Karpas-422 (cell line): ENCODE data around the gene CIAO2B. TPM values are rescaled to one million over a fixed set of nuclear protein-coding genes. Genes with fewer than 3 reads are reported as not detected.

Experiments used
- DNase-seq: peaks from one replicate; pipeline ENCODE4 v3.0.0-alpha.2; 2015
- H2AFZ ChIP-seq: fragments of 200-600 bp; sonication (generic); 2 replicates; pipeline ENCODE4 v1.6.1; 2014; ENCODE audit warnings: antibody characterized with exemption, low read length, mixed read lengths
- H3K27ac ChIP-seq: fragments of 200-600 bp; sonication (generic); 2 replicates; pipeline ENCODE4 v1.5.1; 2014; ENCODE audit warnings: mild to moderate bottlenecking, low read length, moderate library complexity
- H3K27me3 ChIP-seq: fragments of 200-600 bp; sonication (generic); 2 replicates; pipeline ENCODE4 v1.6.1; 2014; ENCODE audit warnings: low read length, mixed read lengths
- H3K36me3 ChIP-seq: fragments of 200-600 bp; sonication (generic); 2 replicates; pipeline ENCODE4 v1.6.1; 2014; ENCODE audit warnings: low read length, mixed read lengths; ENCODE audit not compliant: insufficient read depth
- H3K4me1 ChIP-seq: fragments of 200-600 bp; sonication (generic); 2 replicates; pipeline ENCODE4 v1.6.1; 2014; ENCODE audit warnings: mild to moderate bottlenecking, low read length, mixed read lengths
- H3K4me2 ChIP-seq: fragments of 200-600 bp; sonication (generic); 2 replicates; pipeline ENCODE4 v1.6.1; 2014; ENCODE audit warnings: low read length, low read depth, mild to moderate bottlenecking; ENCODE audit not compliant: poor library complexity, severe bottlenecking
- H3K4me3 ChIP-seq: fragments of 200-600 bp; sonication (generic); 2 replicates; pipeline ENCODE4 v1.5.1; 2014; ENCODE audit warnings: mild to moderate bottlenecking, antibody characterized with exemption, low read length, mixed read lengths
- H3K79me2 ChIP-seq: fragments of 200-600 bp; sonication (generic); 2 replicates; pipeline ENCODE4 v1.6.1; 2014; ENCODE audit warnings: mild to moderate bottlenecking, low read length, mixed read lengths
- H3K9ac ChIP-seq: fragments of 200-600 bp; sonication (generic); 2 replicates; pipeline ENCODE4 v1.6.0; 2014; ENCODE audit warnings: low read length
- H3K9me2 ChIP-seq: fragments of 200-600 bp; sonication (generic), shearing (Covaris generic); replicated peaks from 2 replicates; pipeline ENCODE4 v1.6.0; 2014; ENCODE audit warnings: mild to moderate bottlenecking, low read length, moderate library complexity; ENCODE audit not compliant: insufficient read depth
- H3K9me3 ChIP-seq: fragments of 300-700, 200-600 bp; sonication (generic); 2 replicates; pipeline ENCODE4 v1.6.1; 2014; ENCODE audit warnings: low read length, mixed read lengths
- H4K20me1 ChIP-seq: fragments of 200-600 bp; sonication (generic); 2 replicates; pipeline ENCODE4 v1.6.1; 2014; ENCODE audit warnings: mild to moderate bottlenecking, antibody characterized with exemption, low read length, low read depth; ENCODE audit not compliant: insufficient read depth
- total RNA-seq: library from RNA; depleted of rRNA; stranded (reverse); fragments of >200 nt; shearing (Covaris generic); gene quantifications from 2 replicates; pipeline ENCODE4 v1.2.3, GENCODE V29; 2014; ENCODE audit warnings: low replicate concordance

CIAO2B gene
- total RNA-seq, 1 experiment from 2014 or later: 121 TPM

- H2AFZ ChIP-seq: no peak overlapping the region
- H3K36me3 ChIP-seq: no peaks in the 10 kb centered on the region
- H3K27me3 ChIP-seq: no peaks in the 10 kb centered on the region
- no peak overlapping the region for H3K4me3 ChIP-seq
- no peaks in the 10 kb centered on the region for H3K79me2 ChIP-seq
- DNase-seq: no peak
- H3K4me1 ChIP-seq: peaks cover 2% of the 10 kb centered on the region; the same call in 1 of the 2 replicates
- H3K9ac ChIP-seq: no peak overlapping the region
- H3K4me2 ChIP-seq: no peak overlapping the region
- no peaks in the 10 kb centered on the region for H3K9me3 ChIP-seq
- no peaks in the 10 kb centered on the region for H3K9me2 ChIP-seq
- no peaks in the 10 kb centered on the region for H4K20me1 ChIP-seq
- H3K27ac ChIP-seq: no peak overlapping the region
Measured at GRCh38 chr16:66952430-66953110, 18.4 kb upstream of the CIAO2B start.

GRCh38 chr16:66950971-66951790 is 17.0 kb upstream of the CIAO2B start:
- Histone ChIP-seq H3K4me2 (no peak overlapping the region), H4K20me1 (no peaks in the 10 kb centered on the region), H3K4me1 (peaks cover 3% of the 10 kb centered on the region; the same call in 1 of the 2 replicates), H3K4me3 (no peak overlapping the region), H3K36me3 (no peaks in the 10 kb centered on the region), H3K9me3 (no peaks in the 10 kb centered on the region), H3K79me2 (no peaks in the 10 kb centered on the region), H3K9me2 (no peaks in the 10 kb centered on the region), H3K27ac (no peak overlapping the region), H2AFZ (no peak overlapping the region), H3K27me3 (no peaks in the 10 kb centered on the region), H3K9ac (no peak overlapping the region)
- no peak for DNase-seq

GRCh38 chr16:66950437-66950836 is 16.2 kb upstream of the CIAO2B start:
- Histone ChIP-seq H3K79me2 (no peaks in the 10 kb centered on the region), H3K27me3 (no peaks in the 10 kb centered on the region), H2AFZ (no peak overlapping the region), H3K9ac (no peak overlapping the region), H3K9me2 (no peaks in the 10 kb centered on the region), H3K27ac (no peak overlapping the region), H3K4me2 (no peak overlapping the region), H3K4me3 (no peak overlapping the region), H3K9me3 (no peaks in the 10 kb centered on the region), H3K36me3 (no peaks in the 10 kb centered on the region), H4K20me1 (no peaks in the 10 kb centered on the region), H3K4me1 (peaks cover 3% of the 10 kb centered on the region; the same call in 1 of the 2 replicates)
- no peak for DNase-seq

- DNase-seq: no peak
Measured at GRCh38 chr16:66949472-66949871, 15.3 kb upstream of the CIAO2B start.

GRCh38 chr16:66948837-66949225 is 14.6 kb upstream of the CIAO2B start:
- Histone ChIP-seq H3K79me2 (no peaks in the 10 kb centered on the region), H3K4me1 (peaks cover 3% of the 10 kb centered on the region; the same call in 1 of the 2 replicates), H3K27ac (no peak overlapping the region), H3K36me3 (no peaks in the 10 kb centered on the region), H4K20me1 (no peaks in the 10 kb centered on the region), H3K27me3 (no peaks in the 10 kb centered on the region), H3K9me3 (no peaks in the 10 kb centered on the region), H3K4me2 (no peak overlapping the region), H3K9ac (no peak overlapping the region), H3K9me2 (no peaks in the 10 kb centered on the region), H3K4me3 (no peak overlapping the region), H2AFZ (no peak overlapping the region)
- DNase-seq: no peak

More at GRCh38 chr16:66949472-66949871, 15.3 kb upstream of the CIAO2B start:
- Histone ChIP-seq H2AFZ (no peak overlapping the region), H3K4me1 (peaks cover 3% of the 10 kb centered on the region; the same call in 1 of the 2 replicates), H3K79me2 (no peaks in the 10 kb centered on the region), H3K9me2 (no peaks in the 10 kb centered on the region), H3K4me3 (no peak overlapping the region), H3K9ac (no peak overlapping the region), H3K4me2 (no peak overlapping the region), H4K20me1 (no peaks in the 10 kb centered on the region), H3K27me3 (no peaks in the 10 kb centered on the region), H3K27ac (no peak overlapping the region), H3K9me3 (no peaks in the 10 kb centered on the region), H3K36me3 (no peaks in the 10 kb centered on the region)

- Histone ChIP-seq H3K4me3 (peak overlapping the region; percentile 39; the same call in 1 of the 2 replicates), H3K9me2 (no peaks in the 10 kb centered on the region), H3K9ac (no peak overlapping the region), H3K36me3 (no peaks in the 10 kb centered on the region), H2AFZ (no peak overlapping the region), H3K4me2 (peak overlapping the region; percentile 47), H3K4me1 (peaks cover 3% of the 10 kb centered on the region; the same call in 1 of the 2 replicates), H4K20me1 (no peaks in the 10 kb centered on the region), H3K79me2 (no peaks in the 10 kb centered on the region), H3K9me3 (no peaks in the 10 kb centered on the region), H3K27ac (no peak overlapping the region), H3K27me3 (no peaks in the 10 kb centered on the region)
- no peak for DNase-seq
Measured at GRCh38 chr16:66948134-66948836, 14.1 kb upstream of the CIAO2B start.

- no peaks in the 10 kb centered on the region for H4K20me1 ChIP-seq
- H3K27ac ChIP-seq: no peak overlapping the region
- H3K4me1 ChIP-seq: peaks cover 3% of the 10 kb centered on the region; the same call in 1 of the 2 replicates
- peak overlapping the region; percentile 47 for H3K4me2 ChIP-seq
- no peaks in the 10 kb centered on the region for H3K36me3 ChIP-seq
- peak overlapping the region; percentile 39; the same call in 1 of the 2 replicates for H3K4me3 ChIP-seq
- H2AFZ ChIP-seq: no peak overlapping the region
- no peaks in the 10 kb centered on the region for H3K9me3 ChIP-seq
- H3K9me2 ChIP-seq: no peaks in the 10 kb centered on the region
- no peak overlapping the region for H3K9ac ChIP-seq
- no peaks in the 10 kb centered on the region for H3K79me2 ChIP-seq
- H3K27me3 ChIP-seq: no peaks in the 10 kb centered on the region
- peak; percentile 93 for DNase-seq
Measured at GRCh38 chr16:66947302-66948065, 13.3 kb upstream of the CIAO2B start.
